SH-SY5Y (cell line): ENCODE data around the gene ERFL.

ENCODE experiments used
- GATA2 ChIP-seq: IDR thresholded peaks from 2 replicates; pipeline ENCODE4 v1.6.1; 2011; ENCODE audit warnings: mild to moderate bottlenecking, low read depth, low read length
- GATA3 ChIP-seq: IDR thresholded peaks from 2 replicates; pipeline ENCODE4 v1.6.1; 2011; ENCODE audit warnings: low read depth, mild to moderate bottlenecking, low read length, moderate library complexity

GRCh38 chr19:41898235-41898634 is 30.0 kb downstream of the ERFL start:
- TF ChIP-seq GATA2 = no peak
- no peak for TF ChIP-seq GATA3
